ENCODE results near the gene SOX2.
A peak's percentile ranks its signal among the peaks of the same experiment; 100 is the strongest.

The SOX2 gene

DNA sequence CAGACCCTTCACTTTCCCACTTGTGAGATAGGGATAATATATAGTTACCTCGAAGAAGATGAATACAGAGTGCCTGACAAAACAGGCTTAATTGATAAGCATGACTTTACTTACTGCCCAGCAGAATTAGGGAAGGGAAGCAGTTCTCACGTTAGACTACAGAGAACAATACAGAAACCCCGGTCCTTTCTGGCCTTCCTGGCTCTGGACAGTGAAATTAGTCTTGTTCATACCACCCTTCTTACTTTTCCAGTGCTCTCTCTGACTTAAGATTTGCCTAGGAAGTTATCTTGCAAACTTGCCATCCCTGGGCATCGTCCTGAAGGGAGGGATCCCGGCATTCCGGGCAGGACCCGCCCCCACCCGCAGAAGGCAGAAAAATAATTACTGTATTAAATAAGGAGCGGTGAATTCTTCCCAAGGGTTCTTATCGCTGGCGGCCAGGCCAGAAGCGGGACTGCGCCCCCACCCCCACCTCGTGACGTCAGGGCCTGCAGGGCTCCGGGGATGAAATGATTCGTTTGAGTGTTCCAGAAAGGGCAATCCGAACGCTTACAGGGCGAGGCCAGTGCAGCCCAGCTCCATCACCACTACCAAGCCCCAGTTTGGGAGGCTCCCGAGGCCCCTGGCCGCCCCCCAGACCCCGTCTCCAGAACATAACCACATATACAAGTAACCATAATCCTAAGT, 8.4 kb downstream of the SOX2 start:
- peak overlapping the region; percentile 79 for H3K9ac ChIP-seq (ENCODE audit: low read length)

DNA sequence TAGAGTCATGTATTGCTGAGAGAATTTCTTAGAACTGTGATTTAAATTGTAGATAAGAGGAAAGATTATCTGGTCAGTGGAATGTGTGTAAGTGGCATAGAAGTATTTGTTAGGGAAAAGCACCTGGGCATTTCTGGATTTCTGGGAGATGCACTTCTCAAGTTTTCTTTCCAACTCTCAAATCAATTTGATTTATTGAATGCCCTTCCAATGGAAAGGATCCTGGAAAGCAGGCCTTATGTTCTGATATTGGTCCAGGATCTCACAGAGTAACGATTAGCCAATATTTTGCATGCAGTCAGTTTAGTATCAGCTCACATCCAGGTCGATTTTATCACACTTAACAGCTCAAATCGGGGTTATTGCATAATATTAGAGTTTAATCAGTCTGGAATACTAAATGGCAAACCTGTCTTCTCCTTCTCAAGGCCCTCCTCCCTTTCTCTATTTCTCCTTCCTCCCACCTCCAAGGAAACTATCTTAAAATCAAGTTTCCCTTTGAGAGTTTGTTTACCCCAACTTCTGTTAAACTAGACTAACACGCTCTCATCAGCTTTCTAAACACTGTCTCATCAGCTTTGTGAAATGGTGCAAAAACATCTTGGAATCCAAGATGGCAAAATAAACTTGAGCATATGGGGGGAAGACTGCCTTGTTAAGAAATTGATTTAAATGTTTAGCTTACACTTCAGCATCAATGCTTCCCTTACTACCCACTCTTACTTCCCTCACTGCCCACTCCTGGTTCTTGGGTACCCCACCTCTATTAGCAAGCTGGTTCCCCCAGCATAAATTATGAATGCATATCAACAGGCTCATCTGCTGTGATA, 9.5 kb downstream of the SOX2 start:
- H3K9ac ChIP-seq (ENCODE audit: low read length), result no peak overlapping the region
- H3K36me3 ChIP-seq (ENCODE audit: control insufficient read depth, insufficient read depth, low read length), result no peaks in the 10 kb centered on the region
- H3K27me3 ChIP-seq (ENCODE audit: control insufficient read depth, insufficient read depth, low read length), result peaks cover 28% of the 10 kb centered on the region
- peaks cover 15% of the 10 kb centered on the region for H3K4me1 ChIP-seq (ENCODE audit: control insufficient read depth, insufficient read depth, low read length)
- H3K9me3 ChIP-seq (ENCODE audit: control insufficient read depth, low read length), result no peaks in the 10 kb centered on the region
- H3K4me3 ChIP-seq (ENCODE audit: low read length), result no peak overlapping the region

More for the DNA sequence above, 8.4 kb downstream of the SOX2 start:
- no peaks in the 10 kb centered on the region for H3K36me3 ChIP-seq (ENCODE audit: control insufficient read depth, insufficient read depth, low read length)
- peaks cover 28% of the 10 kb centered on the region for H3K27me3 ChIP-seq (ENCODE audit: control insufficient read depth, insufficient read depth, low read length)
- H3K4me1 ChIP-seq (ENCODE audit: control insufficient read depth, insufficient read depth, low read length), result peaks cover 15% of the 10 kb centered on the region
- no peaks in the 10 kb centered on the region for H3K9me3 ChIP-seq (ENCODE audit: control insufficient read depth, low read length)
- H3K4me3 ChIP-seq (ENCODE audit: low read length), result peak overlapping the region; percentile 44

DNA sequence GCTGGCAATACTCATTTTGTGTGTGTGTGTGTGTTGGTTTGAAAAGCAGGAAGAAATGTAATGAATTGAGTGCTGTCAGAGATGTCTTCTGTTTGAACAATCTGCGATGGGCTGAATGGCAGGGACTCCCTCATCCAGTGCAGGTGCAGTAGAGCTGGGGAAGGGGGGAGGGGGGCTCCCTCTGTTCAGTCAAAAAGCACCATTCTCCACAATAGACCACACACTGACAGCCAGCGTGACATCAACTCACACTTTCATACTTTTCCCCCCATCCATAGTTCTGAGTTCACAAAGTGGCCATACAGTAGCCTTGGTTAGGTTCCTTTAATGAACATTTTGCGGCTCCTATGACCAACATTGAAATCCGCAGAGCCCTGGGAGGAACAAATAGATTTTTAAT, 10.4 kb downstream of the SOX2 start:
- H3K36me3 ChIP-seq (ENCODE audit: control insufficient read depth, insufficient read depth, low read length), result no peaks in the 10 kb centered on the region
- H3K27me3 ChIP-seq (ENCODE audit: control insufficient read depth, insufficient read depth, low read length), result peaks cover 32% of the 10 kb centered on the region
- no peaks in the 10 kb centered on the region for H3K9me3 ChIP-seq (ENCODE audit: control insufficient read depth, low read length)
- peaks cover 15% of the 10 kb centered on the region for H3K4me1 ChIP-seq (ENCODE audit: control insufficient read depth, insufficient read depth, low read length)
- no peak overlapping the region for H3K9ac ChIP-seq (ENCODE audit: low read length)
- no peak overlapping the region for H3K4me3 ChIP-seq (ENCODE audit: low read length)

DNA sequence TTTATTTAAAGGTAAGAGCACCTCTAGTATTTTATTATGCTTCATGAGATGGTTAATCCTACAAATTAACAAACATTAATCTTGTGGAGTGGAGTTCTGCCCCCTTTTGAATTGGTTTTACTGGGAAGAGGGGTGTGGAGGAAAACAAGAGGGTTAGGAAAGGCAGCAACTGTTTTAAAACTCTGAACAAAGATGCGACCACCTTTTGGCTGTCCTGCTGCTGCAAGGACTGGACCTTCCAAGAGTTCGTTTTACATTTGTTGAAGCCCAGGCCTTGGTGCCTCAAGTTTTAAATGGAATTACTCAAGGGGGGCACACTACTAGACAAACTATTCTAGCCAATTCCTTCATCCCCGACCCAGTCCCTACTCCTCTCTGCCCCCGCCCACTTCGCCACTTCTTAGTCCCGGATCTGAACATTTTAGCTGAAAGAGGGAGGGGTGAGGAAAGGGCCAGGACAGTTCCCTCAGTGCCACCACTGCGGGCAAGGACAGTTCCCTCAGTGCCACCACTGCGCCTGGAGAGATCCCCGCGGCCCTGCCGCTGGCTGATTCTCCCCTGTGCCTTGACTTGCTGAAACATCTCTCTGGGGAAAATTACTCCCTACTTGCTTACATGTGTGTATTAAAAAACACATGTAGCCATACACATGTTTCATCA, 11.2 kb downstream of the SOX2 start:
- no peaks in the 10 kb centered on the region for H3K36me3 ChIP-seq (ENCODE audit: control insufficient read depth, insufficient read depth, low read length)
- no peak overlapping the region for H3K9ac ChIP-seq (ENCODE audit: low read length)
- peaks cover 36% of the 10 kb centered on the region for H3K27me3 ChIP-seq (ENCODE audit: control insufficient read depth, insufficient read depth, low read length)
- no peak overlapping the region for H3K4me3 ChIP-seq (ENCODE audit: low read length)
- peaks cover 15% of the 10 kb centered on the region for H3K4me1 ChIP-seq (ENCODE audit: control insufficient read depth, insufficient read depth, low read length)
- no peaks in the 10 kb centered on the region for H3K9me3 ChIP-seq (ENCODE audit: control insufficient read depth, low read length)

DNA sequence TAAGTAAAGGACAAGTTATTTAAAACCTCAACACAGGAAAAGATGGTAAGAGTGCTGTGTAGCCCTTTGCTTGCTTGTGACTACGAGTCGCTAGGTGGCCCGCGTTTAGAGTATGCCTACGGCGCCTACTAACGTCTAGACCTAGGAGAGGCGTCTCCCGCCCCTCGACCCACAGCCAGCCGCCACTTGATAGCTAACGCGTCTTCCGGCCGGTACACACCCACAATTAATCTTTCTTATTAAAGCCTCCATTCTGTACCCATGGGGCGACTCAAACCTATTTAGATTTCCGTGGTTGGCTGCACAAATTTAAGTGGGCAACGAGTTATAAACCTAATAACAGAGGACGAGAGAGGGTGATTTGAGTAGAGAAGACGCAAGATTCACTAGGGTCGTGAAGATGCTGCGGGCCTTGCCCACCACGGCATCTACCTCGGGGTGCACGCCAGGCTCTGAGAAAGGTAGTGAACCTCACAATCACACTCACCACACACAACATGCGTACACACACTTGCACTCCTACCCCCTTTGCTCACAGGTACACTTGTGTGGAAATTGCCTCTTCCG, 12.0 kb downstream of the SOX2 start:
- no peaks in the 10 kb centered on the region for H3K9me3 ChIP-seq (ENCODE audit: control insufficient read depth, low read length)
- peaks cover 19% of the 10 kb centered on the region for H3K4me1 ChIP-seq (ENCODE audit: control insufficient read depth, insufficient read depth, low read length)
- H3K36me3 ChIP-seq (ENCODE audit: control insufficient read depth, insufficient read depth, low read length), result no peaks in the 10 kb centered on the region
- H3K27me3 ChIP-seq (ENCODE audit: control insufficient read depth, insufficient read depth, low read length), result peaks cover 37% of the 10 kb centered on the region
- no peak overlapping the region for H3K4me3 ChIP-seq (ENCODE audit: low read length)
- no peak overlapping the region for H3K9ac ChIP-seq (ENCODE audit: low read length)

DNA sequence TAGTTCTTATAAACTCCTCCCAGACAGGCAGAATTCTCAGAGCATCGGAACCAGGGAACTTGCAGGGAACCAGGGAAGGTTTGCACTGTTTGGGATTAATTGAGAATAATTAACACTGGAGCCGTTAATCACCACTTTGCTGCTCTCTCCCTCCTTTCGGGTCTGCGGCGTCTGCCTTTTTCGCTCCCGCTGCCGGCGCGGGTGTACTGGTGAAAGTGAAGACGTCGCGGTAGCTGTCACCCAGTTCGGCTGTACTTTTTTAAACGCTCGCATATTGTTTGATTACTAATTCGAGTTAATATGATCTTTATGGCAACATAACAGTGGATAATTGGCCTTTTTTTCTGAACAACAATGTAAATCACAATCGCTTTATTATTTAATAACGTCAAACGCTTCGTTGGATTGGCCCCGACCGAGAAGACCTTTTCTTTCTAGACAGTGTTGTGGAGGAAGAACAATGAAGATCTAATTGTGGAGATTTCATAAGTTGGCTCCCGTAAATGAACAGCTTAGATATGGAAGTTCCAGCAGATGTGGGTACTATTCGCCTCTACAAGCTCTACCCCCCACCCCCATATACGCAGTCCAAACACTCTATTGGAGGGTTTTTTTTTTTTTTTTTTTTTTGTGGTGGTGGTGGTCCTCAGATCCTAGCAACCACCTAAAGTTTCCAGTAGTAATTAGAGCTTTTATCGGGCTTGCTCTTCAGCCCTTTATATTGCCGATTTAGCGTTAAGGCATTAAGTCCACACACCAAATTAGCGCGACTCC, 12.7 kb downstream of the SOX2 start:
- Histone ChIP-seq H3K9ac (ENCODE audit: low read length) (no peak overlapping the region), H3K4me3 (ENCODE audit: low read length) (no peak overlapping the region), H3K36me3 (ENCODE audit: control insufficient read depth, insufficient read depth, low read length) (no peaks in the 10 kb centered on the region), H3K4me1 (ENCODE audit: control insufficient read depth, insufficient read depth, low read length) (peaks cover 22% of the 10 kb centered on the region), H3K27me3 (ENCODE audit: control insufficient read depth, insufficient read depth, low read length) (peaks cover 37% of the 10 kb centered on the region), H3K9me3 (ENCODE audit: control insufficient read depth, low read length) (no peaks in the 10 kb centered on the region)

DNA sequence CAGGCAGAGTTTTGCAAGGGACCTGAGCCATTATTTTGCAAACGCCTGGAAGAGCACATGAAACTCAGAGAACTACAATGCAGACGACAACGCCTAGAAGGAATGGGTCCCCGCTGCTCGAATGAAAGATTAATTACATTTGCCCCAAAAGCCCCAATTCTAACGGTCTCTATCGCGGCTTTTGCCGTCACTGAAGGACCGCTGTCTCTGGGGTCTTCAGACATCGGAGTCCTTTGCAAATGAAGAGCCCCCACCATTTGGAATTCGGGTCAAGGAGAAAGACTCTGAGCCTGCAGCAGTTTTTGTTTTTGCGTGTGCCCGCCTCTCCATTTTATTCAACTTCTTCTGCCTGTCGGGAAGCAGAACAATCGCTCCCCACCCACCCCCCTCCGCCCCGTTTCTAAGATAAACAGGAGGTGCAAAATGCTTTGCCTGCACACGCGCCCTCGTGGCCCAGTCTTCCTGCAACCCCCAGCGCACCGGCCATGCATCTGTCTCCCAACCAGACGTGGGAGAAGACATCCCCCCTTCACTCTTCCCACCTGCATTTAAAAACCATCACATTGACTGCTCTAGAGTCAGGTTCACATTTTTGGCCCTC, 13.5 kb downstream of the SOX2 start:
- no peaks in the 10 kb centered on the region for H3K9me3 ChIP-seq (ENCODE audit: control insufficient read depth, low read length)
- peaks cover 14% of the 10 kb centered on the region for H3K4me1 ChIP-seq (ENCODE audit: control insufficient read depth, insufficient read depth, low read length)
- H3K27me3 ChIP-seq (ENCODE audit: control insufficient read depth, insufficient read depth, low read length), result peaks cover 31% of the 10 kb centered on the region
- no peak overlapping the region for H3K9ac ChIP-seq (ENCODE audit: low read length)
- no peaks in the 10 kb centered on the region for H3K36me3 ChIP-seq (ENCODE audit: control insufficient read depth, insufficient read depth, low read length)
- H3K4me3 ChIP-seq (ENCODE audit: low read length), result no peak overlapping the region

DNA sequence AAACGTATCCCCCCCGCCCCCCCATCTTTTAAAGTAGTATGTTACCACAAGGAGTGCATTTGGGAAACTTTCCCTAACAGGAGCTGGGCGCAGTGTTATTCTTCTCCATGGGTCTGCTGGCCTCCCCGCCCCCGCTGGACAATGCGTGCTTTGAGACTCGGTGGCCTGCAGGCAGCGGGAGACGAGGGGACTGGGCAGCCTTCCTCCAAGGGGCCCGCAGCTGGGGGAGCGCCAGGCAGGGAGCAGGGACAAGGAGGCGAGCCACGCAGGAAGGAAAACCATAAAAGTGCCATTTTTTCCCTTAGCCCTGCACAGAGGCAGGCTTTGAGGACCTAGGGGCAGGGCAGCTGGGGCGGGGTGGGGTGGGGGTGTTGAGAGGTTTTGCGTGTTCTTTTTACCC, 14.1 kb downstream of the SOX2 start:
- Histone ChIP-seq H3K9me3 (ENCODE audit: control insufficient read depth, low read length) (no peaks in the 10 kb centered on the region), H3K4me3 (ENCODE audit: low read length) (no peak overlapping the region), H3K36me3 (ENCODE audit: control insufficient read depth, insufficient read depth, low read length) (no peaks in the 10 kb centered on the region), H3K27me3 (ENCODE audit: control insufficient read depth, insufficient read depth, low read length) (peaks cover 31% of the 10 kb centered on the region), H3K9ac (ENCODE audit: low read length) (no peak overlapping the region), H3K4me1 (ENCODE audit: control insufficient read depth, insufficient read depth, low read length) (peaks cover 8% of the 10 kb centered on the region)

DNA sequence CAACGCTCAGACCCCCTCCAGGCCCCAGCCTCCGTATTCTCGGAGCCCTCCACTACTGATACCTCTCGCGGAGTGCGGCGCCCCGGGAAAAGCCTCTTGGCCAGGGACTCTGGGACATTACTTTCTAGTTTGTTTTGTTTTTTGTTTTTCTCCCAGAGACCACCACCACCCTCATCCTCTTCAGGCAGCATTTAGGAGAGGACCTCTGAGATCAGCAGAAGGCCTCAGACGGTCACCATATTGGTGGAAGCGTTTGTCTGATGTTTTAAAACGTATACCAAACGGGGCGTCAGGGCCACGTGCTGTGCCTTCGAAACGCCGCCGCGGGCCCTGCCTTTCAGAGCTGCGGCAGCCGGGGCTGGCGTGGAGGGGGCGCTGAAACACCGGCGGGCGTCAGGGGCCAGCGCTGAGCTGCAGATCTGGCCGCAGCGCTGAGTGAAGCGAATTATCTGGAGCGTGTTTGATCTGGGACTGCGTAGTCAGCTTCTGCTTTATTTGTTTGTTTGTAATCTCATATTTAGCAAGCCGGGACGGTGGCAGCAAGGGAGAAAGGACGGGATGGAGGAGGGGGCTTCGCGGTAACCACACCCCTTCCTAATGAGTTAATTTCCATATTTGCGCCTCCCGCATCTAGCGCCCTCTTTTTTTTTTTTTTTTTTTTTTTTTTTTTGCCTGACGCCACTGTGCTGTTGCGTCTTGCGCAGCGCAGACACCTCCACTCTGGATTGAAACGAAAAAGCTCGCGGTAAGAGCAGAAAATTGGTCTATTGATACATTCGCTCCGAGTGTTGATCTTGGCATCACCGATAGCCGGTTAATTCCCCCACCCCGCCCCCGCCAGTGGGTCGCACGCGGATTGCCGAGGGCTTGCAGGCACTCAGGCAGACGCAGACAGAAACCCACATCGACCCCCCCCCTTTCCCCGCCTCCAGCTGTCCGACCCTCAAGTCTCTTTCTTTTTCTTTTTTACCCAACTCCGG, 14.9 kb downstream of the SOX2 start:
- Histone ChIP-seq H3K36me3 (ENCODE audit: control insufficient read depth, insufficient read depth, low read length) (no peaks in the 10 kb centered on the region), H3K9ac (ENCODE audit: low read length) (peak overlapping the region; percentile 86), H3K9me3 (ENCODE audit: control insufficient read depth, low read length) (no peaks in the 10 kb centered on the region), H3K4me1 (ENCODE audit: control insufficient read depth, insufficient read depth, low read length) (peaks cover 7% of the 10 kb centered on the region), H3K4me3 (ENCODE audit: low read length) (peak overlapping the region; percentile 87), H3K27me3 (ENCODE audit: control insufficient read depth, insufficient read depth, low read length) (peaks cover 27% of the 10 kb centered on the region)

DNA sequence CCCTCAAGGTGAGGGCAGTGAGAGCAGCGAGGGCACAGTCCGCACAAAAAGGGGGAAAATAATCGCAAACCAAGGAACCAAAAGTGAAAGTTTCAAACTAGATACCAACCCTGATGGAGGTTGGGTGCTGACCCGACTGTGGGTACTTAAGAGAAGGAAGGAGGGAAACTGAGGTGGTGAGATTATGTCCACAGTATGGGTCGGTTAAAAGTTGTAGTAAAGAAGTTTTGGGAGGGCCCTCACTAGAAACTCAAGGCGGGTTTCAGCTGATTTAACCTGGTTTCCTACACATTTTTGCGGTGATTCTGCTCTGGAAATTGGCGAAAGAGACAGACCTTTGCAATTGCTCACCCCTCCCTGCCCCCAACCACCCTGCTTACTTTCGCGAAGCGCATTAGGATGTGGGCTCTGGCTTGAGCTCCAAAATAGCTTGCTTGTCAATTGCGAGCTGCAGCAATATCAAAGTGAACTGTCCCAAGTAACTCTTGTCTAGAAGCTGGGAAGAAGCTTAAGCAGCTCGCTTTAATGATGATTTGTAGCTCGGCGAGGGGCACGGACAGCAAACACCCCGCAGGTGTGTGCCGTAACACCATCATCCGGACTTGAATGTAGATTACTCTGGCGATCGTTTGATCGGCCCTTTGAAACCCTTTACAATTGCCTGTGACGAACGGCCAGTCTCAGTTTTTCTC, 15.8 kb downstream of the SOX2 start:
- H3K27me3 ChIP-seq (ENCODE audit: control insufficient read depth, insufficient read depth, low read length), result peaks cover 26% of the 10 kb centered on the region
- H3K9ac ChIP-seq (ENCODE audit: low read length), result peak overlapping the region; percentile 86
- no peaks in the 10 kb centered on the region for H3K9me3 ChIP-seq (ENCODE audit: control insufficient read depth, low read length)
- peaks cover 7% of the 10 kb centered on the region for H3K4me1 ChIP-seq (ENCODE audit: control insufficient read depth, insufficient read depth, low read length)
- peak overlapping the region; percentile 87 for H3K4me3 ChIP-seq (ENCODE audit: low read length)
- no peaks in the 10 kb centered on the region for H3K36me3 ChIP-seq (ENCODE audit: control insufficient read depth, insufficient read depth, low read length)

Measured in mucosa of stomach (tissue), 1 donor.